AG04450 (cell line): ENCODE measurements around the gene KANSL1. TPM values are rescaled to one million over a fixed set of nuclear protein-coding genes. Genes with fewer than 3 reads are reported as not detected.

Source experiments
- CTCF ChIA-PET: fragments of 300-600, 350-600 bp; formaldehyde crosslinking; extraction: SDS; loops from one replicate; lab custom pipeline; 2022; ENCODE audit warnings: antibody characterized with exemption, inconsistent platforms; lab: Charles Lee
- POLR2A ChIA-PET: fragments of 350-600 bp; formaldehyde crosslinking; extraction: SDS; loops from one replicate; lab custom pipeline; 2021; ENCODE audit warnings: antibody characterized with exemption, inconsistent platforms; lab: Yijun Ruan, JAX
- DNase-seq: peaks from one replicate; pipeline ENCODE4 v3.0.0-alpha.2; 2011; ENCODE audit warnings: low read depth, low spot score
- H3K27ac ChIP-seq: one replicate; pipeline ENCODE4 v1.5.1; 2012; ENCODE audit warnings: low read depth, low read length, control low read depth
- H3K27me3 ChIP-seq: one replicate; pipeline ENCODE4 v1.6.0; 2012; ENCODE audit warnings: low read length; ENCODE audit not compliant: control insufficient read depth, insufficient read depth
- H3K4me3 ChIP-seq: 2 replicates; pipeline ENCODE4 v1.5.1; 2011; ENCODE audit warnings: mild to moderate bottlenecking, low read depth, low read length, control low read depth
- H3K9me3 ChIP-seq: 2 replicates; pipeline ENCODE4 v1.5.1; 2012; ENCODE audit warnings: low read length; ENCODE audit not compliant: control insufficient read depth, insufficient read depth
- polyA plus RNA-seq: library from polyadenylated mRNA; depleted of rRNA; stranded (reverse); fragments of >200 nt; gene quantifications from 2 replicates; pipeline ENCODE4 v1.2.3, GENCODE V29; 2011
- TF ChIP-seq, protein P1 (sequence below): IDR thresholded peaks from 2 replicates; pipeline ENCODE4 v1.5.1; 2011; ENCODE audit warnings: low read depth, low read length, control low read depth, inconsistent platforms

The KANSL1 gene
- polyA plus RNA-seq, 1 experiment = 15.6 TPM

GRCh38 chr17:46035112-46035818, 158.0 kb downstream of the KANSL1 start:
- CTCF ChIA-PET = interaction anchor here (1.0 to 1.7 kb wide), 4 partner anchors 9 to 178 kb away, joined by 3 to 11 read pairs (median 7); partner anchors contain the start of gene KANSL1
- TF ChIP-seq, protein P1, sequence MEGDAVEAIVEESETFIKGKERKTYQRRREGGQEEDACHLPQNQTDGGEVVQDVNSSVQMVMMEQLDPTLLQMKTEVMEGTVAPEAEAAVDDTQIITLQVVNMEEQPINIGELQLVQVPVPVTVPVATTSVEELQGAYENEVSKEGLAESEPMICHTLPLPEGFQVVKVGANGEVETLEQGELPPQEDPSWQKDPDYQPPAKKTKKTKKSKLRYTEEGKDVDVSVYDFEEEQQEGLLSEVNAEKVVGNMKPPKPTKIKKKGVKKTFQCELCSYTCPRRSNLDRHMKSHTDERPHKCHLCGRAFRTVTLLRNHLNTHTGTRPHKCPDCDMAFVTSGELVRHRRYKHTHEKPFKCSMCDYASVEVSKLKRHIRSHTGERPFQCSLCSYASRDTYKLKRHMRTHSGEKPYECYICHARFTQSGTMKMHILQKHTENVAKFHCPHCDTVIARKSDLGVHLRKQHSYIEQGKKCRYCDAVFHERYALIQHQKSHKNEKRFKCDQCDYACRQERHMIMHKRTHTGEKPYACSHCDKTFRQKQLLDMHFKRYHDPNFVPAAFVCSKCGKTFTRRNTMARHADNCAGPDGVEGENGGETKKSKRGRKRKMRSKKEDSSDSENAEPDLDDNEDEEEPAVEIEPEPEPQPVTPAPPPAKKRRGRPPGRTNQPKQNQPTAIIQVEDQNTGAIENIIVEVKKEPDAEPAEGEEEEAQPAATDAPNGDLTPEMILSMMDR = no peak
- H3K27me3 ChIP-seq = no peaks in the 10 kb centered on the region
- no peaks in the 10 kb centered on the region for H3K9me3 ChIP-seq
- no peak for DNase-seq
- H3K27ac ChIP-seq = no peak overlapping the region
- POLR2A ChIA-PET = no interaction called here
- H3K4me3 ChIP-seq = no peak overlapping the region

DNA sequence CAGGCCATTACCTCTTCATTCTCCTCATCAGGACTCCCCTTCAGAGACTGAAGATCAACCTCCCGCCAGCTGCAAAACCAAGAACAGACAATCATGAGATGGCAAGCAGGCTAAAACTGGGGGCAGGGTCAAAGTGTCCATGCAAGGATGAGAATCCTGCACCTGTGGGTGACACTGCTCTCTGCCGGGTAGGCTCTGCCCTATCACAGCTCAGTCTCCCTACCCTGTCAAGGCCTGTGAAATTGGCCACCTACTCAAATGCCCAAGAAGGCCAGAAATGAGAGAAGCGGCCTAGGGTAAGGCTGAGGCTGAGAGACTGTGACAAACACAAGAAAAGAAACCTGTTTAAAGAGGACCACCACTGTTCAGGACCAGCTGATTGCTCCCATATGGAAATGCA, 159.8 kb downstream of the KANSL1 start:
- Histone ChIP-seq H3K4me3 (no peak overlapping the region), H3K27ac (no peak overlapping the region), H3K9me3 (no peaks in the 10 kb centered on the region), H3K27me3 (no peaks in the 10 kb centered on the region)
- CTCF ChIA-PET = interaction anchor here (1.1 to 2.3 kb wide), 2 partner anchors 11 to 180 kb away, joined by 3 to 12 read pairs; no protein-coding TSS in a partner anchor
- no peak for DNase-seq
- POLR2A ChIA-PET = no interaction called here
- TF ChIP-seq, protein P1 = no peak

GRCh38 chr17:46032909-46033308, 160.3 kb downstream of the KANSL1 start:
- Histone ChIP-seq H3K27ac (no peak overlapping the region), H3K9me3 (no peaks in the 10 kb centered on the region), H3K4me3 (no peak overlapping the region), H3K27me3 (no peaks in the 10 kb centered on the region)
- ChIA-PET POLR2A (no interaction called here), CTCF (interaction anchor here (0.8 to 2.3 kb wide), 3 partner anchors 11 to 180 kb away, joined by 3 to 12 read pairs (median 3); partner anchors contain the start of gene KANSL1)
- TF ChIP-seq, protein P1 = no peak
- DNase-seq = no peak

DNA sequence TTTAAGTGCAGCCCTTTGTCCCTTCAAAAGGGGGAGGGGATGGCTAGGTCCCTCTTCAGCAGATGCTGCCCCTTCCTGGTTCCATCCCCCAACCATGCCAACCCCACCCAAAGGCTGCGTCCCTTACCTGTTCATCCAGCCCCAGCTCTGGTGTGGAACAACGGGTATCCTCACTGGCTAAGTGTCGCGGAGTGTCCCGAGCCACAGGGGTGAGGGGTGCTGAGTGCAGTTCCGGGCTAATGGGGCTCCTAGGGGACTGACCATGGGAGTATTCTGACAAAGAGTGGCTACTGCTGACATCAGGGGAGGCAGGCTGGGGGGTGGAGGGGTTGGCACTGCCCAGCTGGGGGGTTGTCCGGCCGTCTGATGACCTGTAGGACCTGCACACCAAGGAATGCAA, 161.3 kb downstream of the KANSL1 start:
- POLR2A ChIA-PET = no interaction called here
- no peaks in the 10 kb centered on the region for H3K27me3 ChIP-seq
- no peak overlapping the region for H3K4me3 ChIP-seq
- CTCF ChIA-PET = interaction anchor here (0.6 to 0.8 kb wide), 2 partner anchors 9 to 161 kb away, joined by 3 to 5 read pairs; partner anchors contain the start of gene KANSL1
- no peak for DNase-seq
- no peak overlapping the region for H3K27ac ChIP-seq
- TF ChIP-seq, protein P1 = no peak
- H3K9me3 ChIP-seq = no peaks in the 10 kb centered on the region

GRCh38 chr17:46031440-46031839, 161.8 kb downstream of the KANSL1 start:
- ChIA-PET CTCF (no interaction called here), POLR2A (no interaction called here)

More at GRCh38 chr17:46031440-46031839, 161.8 kb downstream of the KANSL1 start:
- no peak overlapping the region for H3K4me3 ChIP-seq
- H3K27ac ChIP-seq = no peak overlapping the region
- DNase-seq = no peak
- no peaks in the 10 kb centered on the region for H3K9me3 ChIP-seq
- H3K27me3 ChIP-seq = no peaks in the 10 kb centered on the region
- TF ChIP-seq, protein P1 = no peak
